PC-3 (cell line): ENCODE measurements around the gene PIK3R3.

Experiments
- CTCF ChIP-seq: fragments of 300-600 bp; sonication (generic); conservative IDR thresholded peaks from 2 replicates; pipeline ENCODE4 v1.5.1; 2017; ENCODE audit warnings: antibody characterized with exemption, low read depth, mild to moderate bottlenecking, low read length
- EZH2 ChIP-seq: fragments of 300-600 bp; sonication (generic); IDR thresholded peaks from one replicate; pipeline ENCODE4 v1.6.1; 2017; ENCODE audit warnings: antibody characterized with exemption, mild to moderate bottlenecking, low read length; ENCODE audit not compliant: unreplicated experiment

- TF ChIP-seq CTCF (no peak), EZH2 (no peak)
These were observed 36.0 kb upstream of the PIK3R3 start for GRCh38 chr1:46168477-46168876.
